ENCODE data around the gene FERMT2.

The FERMT2 gene

GRCh38 chr14:52906141-52906601, 44.7 kb downstream of the FERMT2 start:
- H3K36me3 ChIP-seq (ENCODE audit: low read depth) = peaks cover 25% of the 10 kb centered on the region
- peaks cover 68% of the 10 kb centered on the region for H3K4me1 ChIP-seq (ENCODE audit: insufficient read depth, poor library complexity, severe bottlenecking)
- TF ChIP-seq, protein P1, sequence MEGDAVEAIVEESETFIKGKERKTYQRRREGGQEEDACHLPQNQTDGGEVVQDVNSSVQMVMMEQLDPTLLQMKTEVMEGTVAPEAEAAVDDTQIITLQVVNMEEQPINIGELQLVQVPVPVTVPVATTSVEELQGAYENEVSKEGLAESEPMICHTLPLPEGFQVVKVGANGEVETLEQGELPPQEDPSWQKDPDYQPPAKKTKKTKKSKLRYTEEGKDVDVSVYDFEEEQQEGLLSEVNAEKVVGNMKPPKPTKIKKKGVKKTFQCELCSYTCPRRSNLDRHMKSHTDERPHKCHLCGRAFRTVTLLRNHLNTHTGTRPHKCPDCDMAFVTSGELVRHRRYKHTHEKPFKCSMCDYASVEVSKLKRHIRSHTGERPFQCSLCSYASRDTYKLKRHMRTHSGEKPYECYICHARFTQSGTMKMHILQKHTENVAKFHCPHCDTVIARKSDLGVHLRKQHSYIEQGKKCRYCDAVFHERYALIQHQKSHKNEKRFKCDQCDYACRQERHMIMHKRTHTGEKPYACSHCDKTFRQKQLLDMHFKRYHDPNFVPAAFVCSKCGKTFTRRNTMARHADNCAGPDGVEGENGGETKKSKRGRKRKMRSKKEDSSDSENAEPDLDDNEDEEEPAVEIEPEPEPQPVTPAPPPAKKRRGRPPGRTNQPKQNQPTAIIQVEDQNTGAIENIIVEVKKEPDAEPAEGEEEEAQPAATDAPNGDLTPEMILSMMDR (IDR thresholded peaks at IDR 0.05; ENCODE audit: poor library complexity, severe bottlenecking) = no peak
- no peak overlapping the region for H3K4me3 ChIP-seq (ENCODE audit: severe bottlenecking)
- no peaks in the 10 kb centered on the region for H3K9me3 ChIP-seq (ENCODE audit: severe bottlenecking)
- no peak for DNase-seq (ENCODE audit: low spot score)
- ATAC-seq (ENCODE audit: low read depth) = peak; percentile 73
- H3K27ac ChIP-seq (ENCODE audit: poor library complexity, severe bottlenecking) = peak overlapping the region; percentile 96
- no peaks in the 10 kb centered on the region for H3K27me3 ChIP-seq (ENCODE audit: insufficient read depth, poor library complexity, severe bottlenecking)

DNA sequence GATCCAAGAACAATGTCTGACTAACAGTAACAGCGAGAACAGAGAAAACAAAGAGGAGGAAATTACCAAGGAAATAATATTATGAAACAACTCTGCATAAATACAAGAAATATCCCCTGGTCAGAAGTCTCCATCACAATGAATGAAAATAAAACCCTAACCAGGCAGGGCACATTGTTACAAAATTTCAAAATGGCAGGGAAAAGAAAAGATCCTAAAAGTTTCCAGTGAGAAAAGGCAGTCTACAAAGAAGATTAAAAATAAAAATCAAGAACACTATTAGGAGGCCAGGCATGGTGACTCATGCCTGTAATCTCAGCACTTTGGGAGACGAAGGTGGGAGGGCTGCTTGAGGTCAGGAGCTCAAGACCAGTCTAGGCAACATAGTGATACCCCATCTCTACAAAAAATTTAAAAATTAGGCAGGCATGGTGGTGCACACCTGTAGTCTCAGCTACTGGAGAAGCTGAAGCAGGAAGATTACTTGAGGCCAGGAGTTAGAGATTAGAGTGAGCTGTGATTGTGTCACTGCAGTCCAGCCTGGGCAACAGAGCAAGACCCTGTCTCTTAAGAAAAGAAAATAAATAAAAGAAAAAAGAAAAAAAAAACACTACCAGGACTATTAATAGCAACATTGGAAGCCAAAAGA, 47.8 kb downstream of the FERMT2 start:
- Histone ChIP-seq H3K36me3 (ENCODE audit: low read depth) (peaks cover 21% of the 10 kb centered on the region), H3K9me3 (ENCODE audit: severe bottlenecking) (no peaks in the 10 kb centered on the region), H3K27ac (ENCODE audit: poor library complexity, severe bottlenecking) (peak overlapping the region; percentile 96), H3K4me3 (ENCODE audit: severe bottlenecking) (no peak overlapping the region), H3K4me1 (ENCODE audit: insufficient read depth, poor library complexity, severe bottlenecking) (peaks cover 76% of the 10 kb centered on the region), H3K27me3 (ENCODE audit: insufficient read depth, poor library complexity, severe bottlenecking) (no peaks in the 10 kb centered on the region)
- DNase-seq (ENCODE audit: low spot score) (no peak), ATAC-seq (ENCODE audit: low read depth) (peak; percentile 35; the same call in 2 of the 3 replicates)
- TF ChIP-seq, protein P1 (IDR thresholded peaks at IDR 0.05; ENCODE audit: poor library complexity, severe bottlenecking) = no peak

DNA sequence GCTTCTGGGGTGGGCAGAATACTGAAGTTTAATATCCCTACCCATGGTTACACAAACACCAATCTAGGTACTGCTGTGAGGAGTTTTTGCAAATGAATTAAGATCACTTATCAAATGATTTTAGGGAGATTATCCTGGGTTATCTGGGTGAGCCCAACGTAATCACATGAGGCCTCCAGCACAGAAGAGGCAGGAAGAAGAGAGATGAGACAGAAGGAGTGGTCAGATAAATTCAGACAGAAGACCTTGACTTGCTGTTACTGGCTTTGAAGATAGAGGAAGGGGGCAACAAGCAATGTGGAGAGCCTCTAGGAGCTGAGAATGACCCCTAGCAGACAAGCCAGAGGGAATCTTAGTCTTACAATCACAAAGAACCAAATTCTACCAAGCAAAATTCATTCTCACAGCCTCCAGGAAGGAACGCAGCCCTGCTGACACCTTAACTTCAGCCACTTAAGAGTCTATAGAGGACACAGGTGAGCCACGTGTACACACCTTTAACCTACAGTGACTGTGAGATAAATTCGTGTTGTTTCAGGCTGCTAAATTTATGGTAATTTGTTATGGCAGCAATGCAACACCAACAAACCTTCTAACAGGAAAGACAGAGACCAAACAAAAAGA, 49.4 kb downstream of the FERMT2 start:
- DNase-seq (ENCODE audit: low spot score) (no peak), ATAC-seq (ENCODE audit: low read depth) (no peak)
- TF ChIP-seq, protein P1 (IDR thresholded peaks at IDR 0.05; ENCODE audit: poor library complexity, severe bottlenecking) = no peak
- Histone ChIP-seq H3K4me3 (ENCODE audit: severe bottlenecking) (no peak overlapping the region), H3K27ac (ENCODE audit: poor library complexity, severe bottlenecking) (peak overlapping the region; percentile 96), H3K9me3 (ENCODE audit: severe bottlenecking) (no peaks in the 10 kb centered on the region), H3K27me3 (ENCODE audit: insufficient read depth, poor library complexity, severe bottlenecking) (no peaks in the 10 kb centered on the region), H3K4me1 (ENCODE audit: insufficient read depth, poor library complexity, severe bottlenecking) (peaks cover 62% of the 10 kb centered on the region), H3K36me3 (ENCODE audit: low read depth) (peaks cover 21% of the 10 kb centered on the region)

- Histone ChIP-seq H3K9me3 (ENCODE audit: severe bottlenecking) (no peaks in the 10 kb centered on the region), H3K36me3 (ENCODE audit: low read depth) (peaks cover 21% of the 10 kb centered on the region), H3K4me3 (ENCODE audit: severe bottlenecking) (no peak overlapping the region), H3K27me3 (ENCODE audit: insufficient read depth, poor library complexity, severe bottlenecking) (no peaks in the 10 kb centered on the region), H3K4me1 (ENCODE audit: insufficient read depth, poor library complexity, severe bottlenecking) (peaks cover 56% of the 10 kb centered on the region), H3K27ac (ENCODE audit: poor library complexity, severe bottlenecking) (peak overlapping the region; percentile 96)
- TF ChIP-seq, protein P1 (IDR thresholded peaks at IDR 0.05; ENCODE audit: poor library complexity, severe bottlenecking) = no peak
- DNase-seq (ENCODE audit: low spot score) = peak; percentile 89
- ATAC-seq (ENCODE audit: low read depth) = peak; percentile 93
These were observed 50.1 kb downstream of the FERMT2 start for GRCh38 chr14:52900731-52901130.

DNA sequence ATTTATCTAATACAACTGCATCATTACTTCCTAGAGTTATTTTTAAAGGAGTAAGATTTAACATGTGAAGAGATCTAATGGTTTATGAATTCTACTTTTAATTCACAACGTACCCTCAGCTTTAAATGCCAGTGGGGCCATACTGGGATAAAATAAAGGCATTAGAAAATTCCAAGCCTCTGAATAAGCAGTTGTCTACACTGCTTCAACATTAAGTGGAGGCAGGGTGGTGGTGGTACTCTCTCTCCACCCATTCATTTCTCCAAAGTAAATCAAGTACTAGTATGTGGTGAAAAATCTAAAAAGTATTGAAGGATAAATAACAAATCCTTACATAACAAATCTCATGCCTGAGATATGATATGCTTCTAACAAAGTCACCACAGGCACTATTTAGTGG, 52.4 kb downstream of the FERMT2 start:
- TF ChIP-seq, protein P1 (IDR thresholded peaks at IDR 0.05; ENCODE audit: poor library complexity, severe bottlenecking) = no peak

More for the DNA sequence above, 52.4 kb downstream of the FERMT2 start:
- no peak for ATAC-seq (ENCODE audit: low read depth)
- peaks cover 31% of the 10 kb centered on the region for H3K36me3 ChIP-seq (ENCODE audit: low read depth)
- H3K4me1 ChIP-seq (ENCODE audit: insufficient read depth, poor library complexity, severe bottlenecking) = peaks cover 44% of the 10 kb centered on the region
- no peaks in the 10 kb centered on the region for H3K9me3 ChIP-seq (ENCODE audit: severe bottlenecking)
- no peaks in the 10 kb centered on the region for H3K27me3 ChIP-seq (ENCODE audit: insufficient read depth, poor library complexity, severe bottlenecking)
- DNase-seq (ENCODE audit: low spot score) = no peak
- no peak overlapping the region for H3K4me3 ChIP-seq (ENCODE audit: severe bottlenecking)
- no peak overlapping the region for H3K27ac ChIP-seq (ENCODE audit: poor library complexity, severe bottlenecking)

All from RWPE2 (cell line).